HG03565 (cell line): Measurements from ENCODE around the gene SLC46A1.

Experiments
- ATAC-seq: cut with Tn5 transposase; IDR thresholded peaks from one replicate; pipeline ENCODE4 v1.9.1; 2021; ENCODE audit warnings: mild to moderate bottlenecking, moderate library complexity; ENCODE audit not compliant: unreplicated experiment

The SLC46A1 gene

GRCh38 chr17:28363776-28364650 lies 42.0 kb downstream of the SLC46A1 start:
- ATAC-seq: no peak

- no peak for ATAC-seq
Measured at GRCh38 chr17:28363186-28363585, 42.8 kb downstream of the SLC46A1 start.

- no peak for ATAC-seq
Measured at GRCh38 chr17:28357901-28358197, 48.2 kb downstream of the SLC46A1 start.

- ATAC-seq: peak; percentile 87
Measured at GRCh38 chr17:28357061-28357900, 48.7 kb downstream of the SLC46A1 start, which contains the start of gene POLDIP2. Gene POLDIP2, minus strand, starts transcription at chr17:28357527. Its CDS starts 79 bp downstream, at chr17:28357448.

- no peak for ATAC-seq
Measured at GRCh38 chr17:28350271-28350670, 55.7 kb downstream of the SLC46A1 start.

- ATAC-seq: no peak
Measured at GRCh38 chr17:28348979-28349378, 57.0 kb downstream of the SLC46A1 start.

- ATAC-seq: no peak
Measured at GRCh38 chr17:28347261-28347891, 58.6 kb downstream of the SLC46A1 start.

- no peak for ATAC-seq
Measured at GRCh38 chr17:28346746-28347246, 59.2 kb downstream of the SLC46A1 start.

- ATAC-seq: no peak
Measured at GRCh38 chr17:28346199-28346580, 59.8 kb downstream of the SLC46A1 start.

- ATAC-seq: no peak
Measured at GRCh38 chr17:28345419-28346198, 60.4 kb downstream of the SLC46A1 start.
